NCI-H1436 treated with DMSO at 0.1 percent for 48 hours (cell line): ENCODE measurements around the gene BAZ2B.

Source experiments
- DNase-seq: peaks from one replicate; lab custom pipeline; 2025; lab: John Stamatoyannopoulos, UW

Gene BAZ2B

DNA sequence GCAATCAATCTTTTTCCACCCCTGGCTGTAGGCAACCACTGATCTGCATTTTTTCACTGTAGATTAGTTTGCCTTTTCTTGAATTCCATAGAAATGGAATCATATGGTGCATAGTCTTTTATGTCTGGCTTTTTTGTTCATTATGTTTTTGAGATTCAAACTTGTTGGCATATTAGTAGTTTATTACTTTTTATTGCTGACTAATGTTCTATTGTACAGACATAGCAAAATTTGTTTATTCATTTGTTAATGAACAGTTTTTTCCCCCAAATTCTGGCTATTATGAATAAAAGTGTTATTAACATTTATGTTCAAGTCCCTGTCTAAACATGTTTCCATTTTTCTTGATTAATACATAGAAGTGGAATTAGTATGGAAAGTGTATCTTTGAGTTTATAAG lies 308.4 kb downstream of the BAZ2B start:
- DNase-seq, result no peak

DNA sequence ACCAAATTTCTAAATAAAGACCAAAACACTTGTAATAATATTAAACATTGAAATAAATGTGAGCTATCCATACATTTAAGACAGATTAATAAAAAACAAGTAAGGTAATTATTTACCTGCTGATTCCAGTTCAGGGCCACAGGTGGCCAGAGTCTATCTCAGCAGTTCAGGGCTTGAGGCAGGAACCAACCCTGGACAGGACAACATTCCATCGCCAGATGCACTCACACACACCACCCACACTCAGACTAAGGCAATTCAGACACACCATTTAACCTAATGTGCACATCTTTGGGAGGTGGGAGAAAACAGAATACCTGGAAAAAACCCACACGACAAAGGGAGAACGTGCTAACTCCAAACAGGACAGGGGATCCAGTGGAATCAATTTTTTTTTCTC lies 315.8 kb downstream of the BAZ2B start:
- DNase-seq, result no peak

DNA sequence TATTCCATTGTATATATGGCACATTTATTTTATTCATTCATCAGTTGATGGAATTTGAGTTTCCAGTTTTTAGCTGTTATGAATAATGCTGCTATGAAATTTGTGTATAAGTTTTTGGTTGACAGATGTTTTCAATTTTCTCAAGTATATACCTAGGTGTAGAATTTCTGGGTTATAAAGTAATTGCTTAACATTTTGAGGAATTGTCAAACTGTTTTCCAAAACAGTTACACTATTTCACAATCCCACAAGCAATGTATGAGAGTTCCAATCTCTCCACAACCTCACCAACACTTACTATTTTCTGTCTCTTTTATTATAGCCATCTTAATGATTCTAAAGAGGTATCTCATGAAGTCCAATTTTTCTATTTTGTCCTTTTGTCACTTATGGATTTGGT lies 317.4 kb downstream of the BAZ2B start:
- DNase-seq, result no peak

DNA sequence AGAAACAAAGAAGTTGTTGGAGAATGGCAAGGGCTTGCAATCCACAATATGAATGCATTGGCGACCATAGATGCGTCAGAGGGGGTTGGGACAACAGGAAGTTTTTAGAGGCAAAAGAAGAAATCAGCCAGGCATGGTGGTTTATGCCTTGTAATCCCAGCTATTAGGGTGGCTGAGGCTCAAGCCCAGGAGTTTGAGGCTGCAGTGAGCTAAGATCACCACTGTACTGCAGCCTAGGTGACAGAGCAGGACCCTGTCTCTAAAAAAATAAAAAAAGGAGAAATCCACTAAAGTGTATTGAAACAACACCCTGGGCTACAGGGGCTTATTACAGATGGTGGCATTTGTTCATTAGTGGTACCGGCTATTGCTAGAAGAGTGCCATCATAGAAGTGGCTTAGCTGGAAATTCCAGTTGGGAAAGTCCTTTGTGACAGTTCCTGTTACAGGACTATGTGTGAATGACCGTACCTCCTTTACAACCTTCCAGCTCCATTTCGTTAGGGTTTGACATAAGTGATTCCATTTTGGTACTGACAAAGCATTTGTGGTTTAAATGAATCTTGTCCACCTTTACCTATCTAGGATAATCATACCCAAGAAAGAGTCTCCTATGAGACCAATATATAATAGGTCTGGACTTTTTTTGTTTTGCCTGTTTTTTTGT lies 319.2 kb downstream of the BAZ2B start:
- DNase-seq, result no peak

DNA sequence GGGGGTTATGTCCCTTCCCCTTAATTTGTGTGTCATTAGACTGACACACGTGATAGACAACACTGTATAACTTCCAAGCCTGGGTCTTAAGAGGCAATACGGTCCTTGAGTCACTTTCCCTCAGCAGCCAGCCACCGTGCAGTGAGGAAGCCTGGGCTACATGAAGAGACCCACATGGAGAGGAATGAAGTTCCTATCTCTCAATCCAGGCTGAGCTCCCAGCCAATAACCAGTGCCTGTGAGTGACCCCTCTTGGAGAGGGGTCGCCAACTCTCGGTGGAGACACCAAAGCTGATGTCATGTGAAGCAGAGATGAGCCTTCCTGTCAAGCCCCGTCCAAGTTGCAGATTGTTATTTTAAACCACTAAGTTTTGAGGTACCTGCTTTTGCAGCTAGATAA lies 324.2 kb downstream of the BAZ2B start:
- no peak for DNase-seq

DNA sequence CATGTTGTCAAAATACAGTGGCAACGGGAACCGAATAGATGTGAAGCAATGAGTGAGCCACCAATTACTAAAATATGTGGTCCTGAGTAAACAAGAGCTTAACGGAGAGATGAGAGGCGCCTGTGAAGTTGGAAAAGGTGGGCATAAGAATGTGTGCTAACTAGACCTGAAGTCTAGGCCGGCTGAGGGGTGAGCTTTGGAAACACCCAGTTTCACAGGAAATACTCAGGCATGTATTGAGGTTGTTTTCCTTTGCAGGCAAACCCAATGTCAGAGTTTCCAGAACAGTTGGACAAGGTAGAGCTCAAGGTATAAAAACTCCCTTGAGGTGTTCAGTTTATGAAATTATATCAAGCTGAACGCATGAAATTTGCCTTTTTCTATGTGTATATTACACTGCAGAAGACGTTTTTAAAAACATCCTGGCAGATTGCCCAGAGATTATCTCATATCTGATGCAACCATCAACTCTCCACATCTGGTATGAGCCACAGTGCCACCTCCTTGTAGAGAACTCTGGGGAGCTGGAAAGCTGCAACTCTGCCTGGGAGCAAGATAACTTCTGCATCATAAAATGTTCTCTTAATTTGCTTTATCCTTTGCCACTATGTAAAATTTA lies 325.9 kb downstream of the BAZ2B start:
- peak; percentile 10 for DNase-seq

DNA sequence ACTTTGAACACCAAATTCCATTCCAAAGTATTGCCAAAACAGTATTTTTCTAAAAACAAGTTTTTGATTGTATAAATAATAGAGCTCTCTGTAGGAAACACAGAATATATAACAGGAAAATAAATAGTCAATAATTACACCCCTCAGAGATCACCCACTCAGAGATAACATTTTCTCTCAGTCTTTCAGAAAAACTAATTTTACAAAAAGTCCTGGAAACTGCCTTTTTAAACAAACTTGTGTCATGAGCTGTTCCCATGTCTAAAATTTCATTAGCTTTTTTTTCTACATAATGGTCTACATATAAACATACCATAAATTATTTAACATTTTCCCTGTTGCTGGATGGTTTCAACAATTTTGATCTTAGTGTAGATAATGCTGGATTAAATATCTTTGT lies 328.6 kb downstream of the BAZ2B start:
- no peak for DNase-seq

DNA sequence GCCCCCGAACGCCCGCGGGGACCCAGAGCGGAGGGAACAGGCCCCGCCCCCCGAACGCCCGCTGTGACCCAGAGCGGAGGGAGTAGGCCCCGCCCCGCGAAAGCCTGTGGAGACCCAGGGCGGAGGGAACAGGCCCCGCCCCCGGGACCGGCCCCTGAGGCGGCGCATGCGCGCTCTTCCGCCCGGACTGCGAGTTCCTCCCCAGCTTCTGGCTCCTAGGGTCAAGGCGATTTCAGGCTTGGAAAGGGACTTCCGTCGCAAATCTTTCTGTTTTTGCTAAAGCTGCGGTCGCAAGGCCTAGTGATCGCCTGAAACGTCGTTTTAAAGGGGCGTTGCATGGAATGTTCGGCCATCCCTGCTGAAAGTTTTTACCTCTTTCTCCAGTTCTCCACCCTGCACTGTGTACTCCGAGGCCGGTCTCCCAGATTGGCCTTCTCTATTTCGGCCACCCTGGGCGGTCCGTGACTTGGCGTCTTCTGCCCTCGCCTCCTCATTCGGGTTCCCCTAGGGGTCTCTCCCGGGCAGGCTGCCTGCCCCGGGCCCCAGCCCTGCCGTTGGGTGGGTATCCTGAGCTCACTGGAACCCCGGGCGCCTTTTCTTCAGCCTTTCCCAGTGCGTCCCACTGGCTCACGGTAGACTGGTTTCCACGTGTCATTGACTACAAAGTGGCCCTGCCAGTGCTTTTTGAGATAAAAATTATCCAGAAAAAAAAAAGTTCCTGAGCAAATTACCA lies 329.5 kb downstream of the BAZ2B start:
- DNase-seq, result peak; percentile 81

DNA sequence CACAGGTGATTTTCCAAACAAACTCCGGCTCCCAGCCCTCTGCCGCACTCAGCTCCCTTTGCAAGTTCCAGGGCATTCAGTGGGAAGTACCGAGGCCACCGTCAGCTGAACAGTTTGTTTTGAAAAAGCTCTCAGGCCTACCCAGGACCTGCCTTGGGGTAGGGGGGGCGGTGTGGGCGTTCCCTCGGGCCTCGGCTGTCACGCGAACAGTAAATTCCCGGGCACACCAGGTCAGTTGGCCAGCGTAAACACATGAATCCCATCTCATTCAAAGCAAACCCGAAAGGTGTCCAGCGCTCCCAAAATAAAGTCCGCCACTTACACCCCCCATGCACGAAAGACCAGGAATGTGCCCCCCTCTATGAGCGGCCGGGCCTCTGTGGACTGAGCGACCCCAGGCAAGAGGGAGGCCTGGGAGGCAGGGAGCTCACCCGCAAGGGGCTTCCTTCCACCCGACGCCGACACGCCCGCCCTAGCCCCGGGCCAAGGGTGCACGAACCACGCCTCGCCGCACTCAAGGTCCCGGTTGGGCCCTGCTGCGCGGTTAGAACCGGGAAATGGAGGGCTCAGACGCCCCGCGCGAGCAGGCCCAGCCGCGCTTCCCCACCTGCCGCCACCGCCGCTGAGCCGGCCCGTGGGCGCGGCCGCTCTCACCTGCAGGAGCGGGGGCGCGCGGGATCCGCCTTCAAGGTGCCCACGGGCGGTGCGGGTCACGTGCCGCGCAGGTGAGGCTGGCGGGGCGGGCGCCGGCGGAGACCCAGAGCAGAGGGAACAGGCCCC lies 330.2 kb downstream of the BAZ2B start, which contains the start of gene WDSUB1:
WDSUB1 (minus strand) TSS at position 775 of the 780 bp plus-strand sequence. CDS start 3,634 bp downstream, outside the sequence.
- no peak for DNase-seq

DNA sequence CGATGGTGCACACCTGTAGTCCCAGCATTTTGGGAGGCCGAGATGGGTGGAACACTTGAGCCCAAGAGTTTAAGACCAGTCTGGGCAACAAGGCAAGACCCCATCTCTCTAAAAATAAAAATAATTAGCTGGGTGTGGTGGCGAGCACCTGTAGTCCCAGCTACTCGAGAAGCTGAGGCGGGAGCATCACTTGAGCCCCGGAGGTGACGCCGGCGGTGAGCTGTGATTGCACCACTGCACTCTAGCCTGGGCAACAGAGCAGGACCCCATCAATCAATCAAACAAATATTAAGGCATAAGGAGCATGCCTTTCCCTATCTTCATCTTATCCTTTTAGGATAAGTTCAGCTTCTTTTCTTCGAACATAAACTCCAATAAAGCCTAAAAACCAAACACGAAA lies 330.9 kb downstream of the BAZ2B start:
- DNase-seq, result no peak

DNA sequence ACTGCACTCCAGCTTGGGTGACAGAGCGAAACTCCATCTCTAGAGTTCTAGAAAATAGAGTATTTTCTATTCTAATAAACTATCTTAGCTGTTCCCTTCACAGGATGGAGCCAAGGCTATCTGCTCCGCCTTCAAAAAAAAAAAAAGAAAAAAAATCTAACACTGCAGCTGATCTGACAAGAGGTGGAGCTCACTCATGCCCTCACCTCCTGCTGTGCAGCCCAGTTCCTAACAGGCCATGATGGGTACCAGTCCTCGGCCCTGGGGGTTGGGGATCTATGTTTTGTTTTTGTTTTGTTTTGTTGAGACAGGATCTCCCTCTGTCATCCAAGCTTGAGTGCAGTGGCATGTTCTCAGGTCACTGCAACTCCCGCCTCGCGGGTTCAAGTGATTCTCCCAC lies 332.8 kb downstream of the BAZ2B start:
- no peak for DNase-seq

DNA sequence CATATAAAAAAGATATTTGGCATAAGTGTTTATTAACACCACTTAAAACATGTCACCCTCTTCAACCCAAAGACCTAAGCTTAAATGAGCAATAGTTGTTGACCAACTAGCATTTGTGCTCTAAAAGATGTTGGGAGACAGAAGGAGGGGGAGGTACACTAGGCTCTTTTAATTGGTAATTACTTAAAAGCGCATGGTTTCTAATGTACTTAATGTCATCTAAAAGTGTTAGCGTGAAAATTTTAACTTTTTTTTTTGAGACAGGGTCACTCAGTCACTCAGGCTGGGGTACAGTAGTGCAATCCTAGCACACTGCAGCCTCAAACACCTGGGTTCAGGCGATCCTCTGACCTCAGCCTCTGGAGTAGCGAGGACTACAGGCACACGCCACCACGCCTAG lies 335.3 kb downstream of the BAZ2B start:
- no peak for DNase-seq

DNA sequence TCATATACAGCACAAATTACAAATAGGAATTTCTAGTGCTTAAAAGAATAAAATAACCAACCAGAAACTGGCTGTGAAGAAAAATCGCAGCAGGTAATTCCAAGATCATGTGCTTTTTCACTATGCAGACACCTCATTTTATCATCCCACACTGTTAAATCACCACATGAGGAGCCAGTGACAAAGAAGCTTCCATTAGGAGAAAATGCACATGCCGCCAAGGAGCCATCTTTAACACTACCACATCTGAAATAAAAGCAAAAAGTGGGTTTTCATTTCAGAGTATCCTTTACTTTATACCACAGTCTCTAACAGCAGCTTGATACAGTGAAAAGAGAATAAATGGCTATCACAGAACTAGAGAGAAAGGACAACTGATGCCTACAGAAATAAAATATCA lies 336.6 kb downstream of the BAZ2B start:
- DNase-seq, result no peak

DNA sequence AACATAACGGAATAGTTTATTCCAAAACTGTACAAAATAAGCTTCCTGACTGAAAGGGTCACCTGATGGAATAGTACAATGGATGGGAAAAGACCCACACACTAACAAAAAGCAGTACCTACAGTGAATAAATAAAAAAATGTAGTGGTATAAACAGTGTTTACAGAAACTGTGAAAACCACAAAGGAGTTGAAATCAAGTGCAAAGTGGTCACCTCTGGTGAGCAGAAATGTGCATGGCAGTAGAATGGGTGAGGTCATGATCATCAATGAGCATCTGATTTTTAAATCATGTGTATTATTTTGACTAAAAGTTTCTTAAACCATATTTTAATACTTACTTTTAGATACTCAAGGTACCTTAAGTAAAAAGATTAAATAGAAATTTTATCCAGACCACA lies 341.2 kb downstream of the BAZ2B start:
- DNase-seq, result no peak

DNA sequence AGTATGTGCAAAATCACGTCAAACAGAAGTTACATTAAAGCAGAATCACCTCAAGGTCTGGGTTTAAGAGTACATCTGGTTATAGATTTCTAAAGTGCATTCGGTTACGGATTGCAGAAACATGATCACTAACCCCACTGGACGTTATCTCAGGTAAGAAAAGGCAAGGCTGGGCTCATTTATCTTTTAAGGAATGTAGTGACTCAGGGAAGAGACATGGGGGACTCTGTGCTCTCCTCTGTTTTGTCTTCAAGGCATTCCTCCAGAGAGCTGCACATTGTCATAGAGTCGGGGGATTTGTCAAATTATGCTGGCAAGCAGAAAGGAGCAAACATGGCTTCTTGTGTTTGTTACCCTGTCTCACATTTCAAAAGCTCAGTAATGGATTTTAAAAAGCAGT lies 344.2 kb downstream of the BAZ2B start:
- DNase-seq, result no peak

DNA sequence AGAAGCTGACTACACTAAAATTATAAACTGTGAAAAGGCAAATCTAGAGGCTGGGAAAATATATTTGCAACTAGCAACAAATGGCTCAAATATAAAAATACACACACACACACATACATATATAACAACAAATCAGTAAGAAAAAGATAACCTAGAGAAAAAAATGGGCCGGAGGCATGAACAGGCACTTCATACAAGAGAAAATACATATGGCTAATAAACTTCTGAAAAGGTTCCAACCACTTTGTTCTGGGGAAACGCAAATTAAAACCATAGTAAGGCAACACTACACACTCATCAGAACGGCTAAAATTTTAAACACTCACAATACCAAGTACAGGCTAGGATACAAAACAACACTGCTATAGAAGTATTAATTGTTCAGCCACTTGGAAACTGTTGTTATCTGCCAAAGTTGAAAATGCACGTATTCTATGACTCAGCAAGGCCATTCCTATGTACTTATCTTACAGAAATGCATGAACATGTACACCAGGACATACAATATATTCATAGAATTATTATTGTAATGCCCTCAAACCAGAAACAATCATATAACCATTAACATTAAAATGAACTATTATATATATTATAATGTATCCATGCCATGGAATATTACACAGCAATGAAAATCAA lies 345.5 kb downstream of the BAZ2B start:
- DNase-seq, result no peak
